ENCODE results near the gene TMPRSS13.

Gene TMPRSS13

DNA sequence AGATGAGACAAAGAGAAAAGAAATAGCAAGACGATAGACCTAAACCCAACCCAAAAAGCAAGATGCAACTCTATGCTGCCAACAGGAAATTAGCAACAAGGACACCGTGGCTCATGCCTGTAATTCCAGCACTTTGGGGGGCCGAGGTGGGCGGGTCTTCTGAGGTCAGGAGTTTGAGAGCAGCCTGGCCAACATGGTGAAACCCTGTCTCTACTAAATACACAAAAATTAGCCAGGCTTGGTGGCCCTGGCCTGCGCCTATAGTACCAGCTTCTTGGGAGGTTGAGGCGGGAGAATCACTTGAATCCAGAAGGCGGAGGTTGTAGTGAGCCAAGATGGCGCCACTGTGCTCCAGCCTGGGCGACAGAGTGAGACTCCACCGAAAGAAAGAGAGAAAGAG lies 32.7 kb upstream of the TMPRSS13 start:
- Histone ChIP-seq H4K20me1 (ENCODE audit: insufficient read depth, low read length) (no peaks in the 10 kb centered on the region), H3K4me3 (ENCODE audit: low read depth in 1 of 2, low read length in 2 of 2) (no peak overlapping the region), H2AFZ (ENCODE audit: low read depth, low read length) (no peak overlapping the region), H3K27ac (ENCODE audit: low read length) (no peak overlapping the region), H3K4me2 (ENCODE audit: insufficient read depth, low read length) (no peak overlapping the region), H3K27me3 (ENCODE audit: insufficient read depth, low read length, poor library complexity) (no peaks in the 10 kb centered on the region), H3K9ac (ENCODE audit: low read depth, low read length) (no peak overlapping the region), H3K4me1 (ENCODE audit: insufficient read depth, low read length) (no peaks in the 10 kb centered on the region), H3K9me3 (ENCODE audit: insufficient read depth, low read length, severe bottlenecking) (no peaks in the 10 kb centered on the region), H3K79me2 (ENCODE audit: insufficient read depth, low read length) (no peaks in the 10 kb centered on the region), H3K36me3 (ENCODE audit: insufficient read depth, low read length) (no peaks in the 10 kb centered on the region)
- no peak for DNase-seq
- ATAC-seq (ENCODE audit: insufficient read depth, low read depth) = no peak
- TF ChIP-seq EZH2 (IDR thresholded peaks at IDR 0.05; ENCODE audit: borderline replicate concordance, low read depth, low read length, severe bottlenecking) = no peak
- TF ChIP-seq, protein P1, sequence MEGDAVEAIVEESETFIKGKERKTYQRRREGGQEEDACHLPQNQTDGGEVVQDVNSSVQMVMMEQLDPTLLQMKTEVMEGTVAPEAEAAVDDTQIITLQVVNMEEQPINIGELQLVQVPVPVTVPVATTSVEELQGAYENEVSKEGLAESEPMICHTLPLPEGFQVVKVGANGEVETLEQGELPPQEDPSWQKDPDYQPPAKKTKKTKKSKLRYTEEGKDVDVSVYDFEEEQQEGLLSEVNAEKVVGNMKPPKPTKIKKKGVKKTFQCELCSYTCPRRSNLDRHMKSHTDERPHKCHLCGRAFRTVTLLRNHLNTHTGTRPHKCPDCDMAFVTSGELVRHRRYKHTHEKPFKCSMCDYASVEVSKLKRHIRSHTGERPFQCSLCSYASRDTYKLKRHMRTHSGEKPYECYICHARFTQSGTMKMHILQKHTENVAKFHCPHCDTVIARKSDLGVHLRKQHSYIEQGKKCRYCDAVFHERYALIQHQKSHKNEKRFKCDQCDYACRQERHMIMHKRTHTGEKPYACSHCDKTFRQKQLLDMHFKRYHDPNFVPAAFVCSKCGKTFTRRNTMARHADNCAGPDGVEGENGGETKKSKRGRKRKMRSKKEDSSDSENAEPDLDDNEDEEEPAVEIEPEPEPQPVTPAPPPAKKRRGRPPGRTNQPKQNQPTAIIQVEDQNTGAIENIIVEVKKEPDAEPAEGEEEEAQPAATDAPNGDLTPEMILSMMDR (IDR thresholded peaks at IDR 0.05; ENCODE audit: borderline replicate concordance, extremely low read depth, low read length, poor library complexity, severe bottlenecking) = no peak

DNA sequence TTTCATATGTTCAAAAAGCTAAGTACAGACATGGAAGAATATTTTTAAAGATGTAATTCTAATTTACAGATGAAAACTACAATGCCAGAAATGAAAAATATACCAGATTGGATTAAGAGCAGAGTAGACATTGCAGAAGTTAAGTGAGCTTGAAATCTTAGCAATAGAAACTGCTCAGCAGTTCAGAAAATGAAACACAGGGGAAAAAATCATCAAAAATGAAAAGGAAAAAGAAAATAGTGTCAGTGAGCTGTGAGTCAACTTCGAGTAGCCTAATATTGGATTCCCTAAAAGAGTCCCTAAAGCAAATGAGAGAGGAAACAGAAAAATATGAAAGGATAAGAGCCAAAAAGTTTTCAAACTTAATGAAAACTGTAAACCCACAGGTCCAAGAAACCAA lies 31.2 kb upstream of the TMPRSS13 start:
- Histone ChIP-seq H3K4me2 (ENCODE audit: insufficient read depth, low read length) (no peak overlapping the region), H3K79me2 (ENCODE audit: insufficient read depth, low read length) (no peaks in the 10 kb centered on the region), H3K9ac (ENCODE audit: low read depth, low read length) (no peak overlapping the region), H3K4me3 (ENCODE audit: low read depth in 1 of 2, low read length in 2 of 2) (no peak overlapping the region), H3K36me3 (ENCODE audit: insufficient read depth, low read length) (no peaks in the 10 kb centered on the region), H3K9me3 (ENCODE audit: insufficient read depth, low read length, severe bottlenecking) (no peaks in the 10 kb centered on the region), H2AFZ (ENCODE audit: low read depth, low read length) (no peak overlapping the region), H3K27me3 (ENCODE audit: insufficient read depth, low read length, poor library complexity) (no peaks in the 10 kb centered on the region), H3K27ac (ENCODE audit: low read length) (no peak overlapping the region), H3K4me1 (ENCODE audit: insufficient read depth, low read length) (no peaks in the 10 kb centered on the region), H4K20me1 (ENCODE audit: insufficient read depth, low read length) (no peaks in the 10 kb centered on the region)
- ATAC-seq (ENCODE audit: insufficient read depth, low read depth) = no peak
- DNase-seq = no peak
- no peak for TF ChIP-seq EZH2 (IDR thresholded peaks at IDR 0.05; ENCODE audit: borderline replicate concordance, low read depth, low read length, severe bottlenecking)
- TF ChIP-seq, protein P1 (IDR thresholded peaks at IDR 0.05; ENCODE audit: borderline replicate concordance, extremely low read depth, low read length, poor library complexity, severe bottlenecking) = no peak

DNA sequence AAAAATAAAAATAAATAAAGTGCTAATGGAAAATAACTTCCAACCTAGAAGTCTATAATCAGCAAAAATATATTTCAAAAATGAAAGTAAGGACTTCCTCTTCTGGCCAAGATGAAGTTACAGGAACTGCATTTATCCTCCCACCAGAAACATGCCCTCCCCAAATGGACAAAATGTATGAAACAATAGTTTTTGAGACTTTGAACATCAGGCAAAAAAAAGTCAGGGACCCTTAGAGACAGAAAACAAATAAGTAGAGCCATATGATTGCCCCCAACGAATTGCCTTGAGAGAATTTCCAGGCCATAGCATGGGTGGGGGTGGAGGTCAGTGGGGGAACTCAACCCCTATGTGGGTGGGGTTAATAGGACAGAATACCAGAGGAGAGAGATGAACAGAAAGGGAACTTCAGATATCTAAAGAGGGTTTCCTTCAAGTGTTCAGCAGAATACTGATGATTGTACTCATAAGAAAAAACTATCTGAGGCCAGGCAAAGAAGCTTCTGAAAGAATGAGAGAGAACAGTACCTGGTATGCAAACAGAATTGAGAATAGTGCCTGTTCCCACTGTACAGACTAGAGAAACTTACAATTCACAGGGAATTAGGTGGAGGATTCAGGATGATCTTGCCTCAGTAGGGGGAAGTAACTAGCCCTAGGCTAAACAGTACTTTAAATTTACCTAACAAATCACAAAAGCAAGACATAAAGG lies 30.4 kb upstream of the TMPRSS13 start:
- Histone ChIP-seq H3K79me2 (ENCODE audit: insufficient read depth, low read length) (no peaks in the 10 kb centered on the region), H3K9ac (ENCODE audit: low read depth, low read length) (no peak overlapping the region), H3K27me3 (ENCODE audit: insufficient read depth, low read length, poor library complexity) (no peaks in the 10 kb centered on the region), H4K20me1 (ENCODE audit: insufficient read depth, low read length) (no peaks in the 10 kb centered on the region), H3K9me3 (ENCODE audit: insufficient read depth, low read length, severe bottlenecking) (no peaks in the 10 kb centered on the region), H3K27ac (ENCODE audit: low read length) (no peak overlapping the region), H3K4me1 (ENCODE audit: insufficient read depth, low read length) (peaks cover 2% of the 10 kb centered on the region; the same call in 1 of the 2 replicates), H3K4me3 (ENCODE audit: low read depth in 1 of 2, low read length in 2 of 2) (no peak overlapping the region), H3K4me2 (ENCODE audit: insufficient read depth, low read length) (no peak overlapping the region), H2AFZ (ENCODE audit: low read depth, low read length) (no peak overlapping the region), H3K36me3 (ENCODE audit: insufficient read depth, low read length) (no peaks in the 10 kb centered on the region)
- DNase-seq (no peak), ATAC-seq (ENCODE audit: insufficient read depth, low read depth) (no peak)
- TF ChIP-seq, protein P1 (IDR thresholded peaks at IDR 0.05; ENCODE audit: borderline replicate concordance, extremely low read depth, low read length, poor library complexity, severe bottlenecking) = no peak
- TF ChIP-seq EZH2 (IDR thresholded peaks at IDR 0.05; ENCODE audit: borderline replicate concordance, low read depth, low read length, severe bottlenecking) = no peak
